SK-N-MC (cell line): ENCODE results near the gene OR7E24.

ENCODE experiments used
- EZH2 ChIP-seq: fragments of 200-600 bp; sonication (generic); IDR thresholded peaks from one replicate; pipeline ENCODE4 v1.6.1; 2017; ENCODE audit warnings: antibody characterized with exemption
- POLR2AphosphoS5 ChIP-seq: IDR thresholded peaks from 2 replicates; pipeline ENCODE4 v1.6.1; 2012; ENCODE audit warnings: mild to moderate bottlenecking, low read depth, low read length, borderline replicate concordance

DNA sequence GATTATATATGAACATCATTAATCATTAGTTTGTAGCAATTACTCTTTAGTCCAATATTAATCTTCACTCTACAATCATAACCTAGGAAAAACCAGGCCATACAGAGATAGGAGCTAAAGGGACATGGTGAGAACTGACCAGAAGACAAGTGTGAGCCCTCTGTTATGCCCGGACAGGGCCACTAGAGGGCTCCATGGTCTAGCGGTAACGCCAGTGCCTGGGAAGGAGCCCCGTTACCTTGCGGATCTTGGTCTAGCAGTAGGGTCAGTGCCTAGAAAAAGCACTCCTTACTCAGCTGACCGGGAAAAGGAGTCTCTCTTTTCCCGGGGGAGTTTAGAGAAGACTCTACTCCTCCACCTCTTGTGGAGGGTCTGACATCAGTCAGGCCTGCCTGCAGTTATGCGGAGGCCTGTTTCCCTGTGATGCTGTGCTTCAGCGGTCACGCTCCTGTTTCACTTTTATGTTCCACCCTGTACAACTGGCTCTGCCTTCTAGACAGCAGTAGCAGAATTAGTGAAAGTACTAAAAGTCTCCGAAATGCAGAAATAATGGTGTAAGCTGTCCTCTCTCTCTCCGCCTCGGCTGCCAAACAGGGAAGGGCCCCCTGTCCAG is 45.1 kb upstream of the OR7E24 start:
- TF ChIP-seq EZH2 (no peak), POLR2AphosphoS5 (no peak)
